HEK293 (cell line): Measurements from ENCODE around the gene SHBG.

Source experiments
- ELK4 ChIP-seq: IDR thresholded peaks from 2 replicates; pipeline ENCODE4 v1.6.1; 2011; ENCODE audit warnings: mild to moderate bottlenecking, low read depth, low read length, borderline replicate concordance
- GLIS1 ChIP-seq: fragments of 450-650 bp; formaldehyde crosslinking; IDR thresholded peaks from 2 replicates; pipeline ENCODE4 v1.5.1; 2016; ENCODE audit warnings: missing biosample characterization, missing genetic modification characterization
- HOXC10 ChIP-seq: sonication (generic); formaldehyde crosslinking; IDR thresholded peaks from 2 replicates; pipeline ENCODE4 v1.8.1; 2023; ENCODE audit warnings: mild to moderate bottlenecking, missing genetic modification reagents
- HOXD13 ChIP-seq: sonication (generic); formaldehyde crosslinking; IDR thresholded peaks from 2 replicates; pipeline ENCODE4 v1.8.0; 2022; ENCODE audit warnings: missing genetic modification reagents, borderline replicate concordance
- IKZF3 ChIP-seq: fragments of 450-650 bp; IDR thresholded peaks from 2 replicates; pipeline ENCODE4 v1.5.0; 2018; ENCODE audit warnings: missing biosample characterization, mild to moderate bottlenecking, missing genetic modification characterization, moderate library complexity
- KLF1 ChIP-seq: fragments of 450-650 bp; formaldehyde crosslinking; IDR thresholded peaks from 2 replicates; pipeline ENCODE4 v1.5.1; 2016; ENCODE audit warnings: missing biosample characterization, missing genetic modification characterization
- KLF17 ChIP-seq: fragments of 450-650 bp; formaldehyde crosslinking; IDR thresholded peaks from 2 replicates; pipeline ENCODE4 v1.5.1; 2016; ENCODE audit warnings: missing biosample characterization, missing genetic modification characterization
- KLF7 ChIP-seq: fragments of 450-650 bp; formaldehyde crosslinking; IDR thresholded peaks from 2 replicates; pipeline ENCODE4 v1.5.1; 2016; ENCODE audit warnings: missing biosample characterization, missing genetic modification characterization, borderline replicate concordance
- REPIN1 ChIP-seq: fragments of 450-650 bp; formaldehyde crosslinking; IDR thresholded peaks from 2 replicates; pipeline ENCODE4 v1.5.1; 2017; ENCODE audit warnings: missing biosample characterization, missing genetic modification characterization, low read depth
- SCRT1 ChIP-seq: fragments of 450-650 bp; formaldehyde crosslinking; IDR thresholded peaks from 2 replicates; pipeline ENCODE4 v1.5.1; 2016; ENCODE audit warnings: missing biosample characterization, missing genetic modification characterization, borderline replicate concordance
- SETDB1 ChIP-seq: IDR thresholded peaks from one replicate; pipeline ENCODE4 v1.6.1; 2017; ENCODE audit warnings: mild to moderate bottlenecking, low read length, moderate library complexity, mixed read lengths; ENCODE audit not compliant: insufficient read length
- SP2 ChIP-seq: fragments of 450-650 bp; formaldehyde crosslinking; IDR thresholded peaks from 2 replicates; pipeline ENCODE4 v1.5.1; 2016; ENCODE audit warnings: missing biosample characterization, missing genetic modification characterization
- ZBTB11 ChIP-seq: fragments of 450-650 bp; formaldehyde crosslinking; conservative IDR thresholded peaks from 2 replicates; pipeline ENCODE4 v1.5.1; 2016; ENCODE audit warnings: low read depth, missing biosample characterization, missing genetic modification characterization
- ZBTB21 ChIP-seq: fragments of 450-650 bp; formaldehyde crosslinking; IDR thresholded peaks from 2 replicates; pipeline ENCODE4 v1.5.1; 2017; ENCODE audit warnings: missing biosample characterization, missing genetic modification characterization
- ZBTB44 ChIP-seq: fragments of 450-650 bp; IDR thresholded peaks from 2 replicates; pipeline ENCODE4 v1.5.1; 2018; ENCODE audit warnings: missing biosample characterization, mild to moderate bottlenecking, missing genetic modification characterization
- ZBTB8A ChIP-seq: fragments of 450-650 bp; formaldehyde crosslinking; IDR thresholded peaks from 2 replicates; pipeline ENCODE4 v1.5.1; 2016; ENCODE audit warnings: missing biosample characterization, missing genetic modification characterization
- ZFHX2 ChIP-seq: fragments of 450-650 bp; formaldehyde crosslinking; conservative IDR thresholded peaks from 2 replicates; pipeline ENCODE4 v1.5.1; 2016; ENCODE audit warnings: missing biosample characterization, missing genetic modification characterization
- ZFP3 ChIP-seq: fragments of 450-650 bp; formaldehyde crosslinking; IDR thresholded peaks from 2 replicates; pipeline ENCODE4 v1.5.1; 2016; ENCODE audit warnings: low read depth, missing biosample characterization, missing genetic modification characterization
- ZFP37 ChIP-seq: fragments of 450-650 bp; formaldehyde crosslinking; IDR thresholded peaks from 2 replicates; pipeline ENCODE4 v1.5.1; 2016; ENCODE audit warnings: missing biosample characterization, missing genetic modification characterization
- ZNF148 ChIP-seq: fragments of 450-650 bp; formaldehyde crosslinking; IDR thresholded peaks from 2 replicates; pipeline ENCODE4 v1.5.0; 2017; ENCODE audit warnings: missing biosample characterization, missing genetic modification characterization, borderline replicate concordance
- ZNF175 ChIP-seq: fragments of 450-650 bp; formaldehyde crosslinking; IDR thresholded peaks from 2 replicates; pipeline ENCODE4 v1.5.1; 2016; ENCODE audit warnings: missing biosample characterization, missing genetic modification characterization
- ZNF2 ChIP-seq: fragments of 450-650 bp; formaldehyde crosslinking; IDR thresholded peaks from 2 replicates; pipeline ENCODE4 v1.5.1; 2016; ENCODE audit warnings: missing biosample characterization, missing genetic modification characterization
- ZNF223 ChIP-seq: fragments of 450-650 bp; formaldehyde crosslinking; IDR thresholded peaks from 2 replicates; pipeline ENCODE4 v1.5.1; 2016; ENCODE audit warnings: missing biosample characterization, missing genetic modification characterization
- ZNF239 ChIP-seq: fragments of 450-650 bp; formaldehyde crosslinking; IDR thresholded peaks from 2 replicates; pipeline ENCODE4 v1.5.1; 2016; ENCODE audit warnings: missing biosample characterization, missing genetic modification characterization
- ZNF391 ChIP-seq: fragments of 450-650 bp; formaldehyde crosslinking; IDR thresholded peaks from 2 replicates; pipeline ENCODE4 v1.5.1; 2016; ENCODE audit warnings: low read depth, missing biosample characterization, missing genetic modification characterization, borderline replicate concordance
- ZNF394 ChIP-seq: fragments of 450-650 bp; formaldehyde crosslinking; IDR thresholded peaks from 2 replicates; pipeline ENCODE4 v1.5.1; 2016; ENCODE audit warnings: missing biosample characterization, missing genetic modification characterization, mild to moderate bottlenecking, moderate library complexity, borderline replicate concordance
- ZNF48 ChIP-seq: fragments of 450-650 bp; formaldehyde crosslinking; IDR thresholded peaks from 2 replicates; pipeline ENCODE4 v1.5.1; 2016; ENCODE audit warnings: missing biosample characterization, missing genetic modification characterization
- ZNF529 ChIP-seq: fragments of 450-650 bp; formaldehyde crosslinking; IDR thresholded peaks from 2 replicates; pipeline ENCODE4 v1.5.1; 2017; ENCODE audit warnings: missing genetic modification characterization, missing biosample characterization; ENCODE audit not compliant: insufficient replicate concordance
- ZNF555 ChIP-seq: fragments of 450-650 bp; formaldehyde crosslinking; conservative IDR thresholded peaks from 2 replicates; pipeline ENCODE4 v1.5.1; 2017; ENCODE audit warnings: missing biosample characterization, mild to moderate bottlenecking, missing genetic modification characterization, inconsistent platforms
- ZNF747 ChIP-seq: fragments of 450-650 bp; formaldehyde crosslinking; IDR thresholded peaks from 2 replicates; pipeline ENCODE4 v1.5.1; 2016; ENCODE audit warnings: missing biosample characterization, missing genetic modification characterization
- ZSCAN30 ChIP-seq: fragments of 450-650 bp; IDR thresholded peaks from 2 replicates; pipeline ENCODE4 v1.5.1; 2018; ENCODE audit warnings: missing biosample characterization, mild to moderate bottlenecking, missing genetic modification characterization, moderate library complexity

Gene SHBG

GRCh38 chr17:7586673-7587419 is 43.1 kb upstream of the SHBG start (continued):
- no peak for TF ChIP-seq REPIN1 (tag by site-specific recombination)
- no peak for TF ChIP-seq SCRT1 (tag by site-specific recombination)
- no peak for TF ChIP-seq ELK4
- TF ChIP-seq KLF7: no peak
- no peak for TF ChIP-seq ZFHX2 (tag by site-specific recombination)
- no peak for TF ChIP-seq ZBTB21
- TF ChIP-seq ZNF148 (tag by site-specific recombination): no peak
- 0 out of 2 replicates have a peak, but pooled peaks have one; percentile 20 for TF ChIP-seq ZNF2 (tag by site-specific recombination)
- no peak for TF ChIP-seq GLIS1 (tag by site-specific recombination)
- TF ChIP-seq ZNF747 (tag by site-specific recombination): no peak
- peak; percentile 63; the same call in 1 of the 2 replicates for TF ChIP-seq ZFP37 (tag by site-specific recombination)
- 0 out of 2 replicates have a peak, but pooled peaks have one; percentile 8 for TF ChIP-seq SP2 (tag by site-specific recombination)
- no peak for TF ChIP-seq ZNF48 (tag by site-specific recombination)
- TF ChIP-seq HOXC10: no peak
- TF ChIP-seq ZNF391 (tag by site-specific recombination): no peak
- no peak for TF ChIP-seq ZBTB8A
- TF ChIP-seq KLF1 (tag by site-specific recombination): no peak
- TF ChIP-seq ZFP3 (tag by site-specific recombination): no peak
- TF ChIP-seq ZNF555 (tag by site-specific recombination): no peak
- peak; percentile 36; the same call in 1 of the 2 replicates for TF ChIP-seq ZNF394 (tag by site-specific recombination)
- TF ChIP-seq KLF17 (tag by site-specific recombination): no peak
- TF ChIP-seq IKZF3 (tag by site-specific recombination): peak; percentile 80
- TF ChIP-seq ZNF529 (tag by site-specific recombination): no peak
- no peak for TF ChIP-seq ZNF239 (tag by site-specific recombination)
- no peak for TF ChIP-seq HOXD13
- TF ChIP-seq ZBTB44: no peak
- TF ChIP-seq ZNF175 (tag by site-specific recombination): no peak
- TF ChIP-seq ZBTB11 (tag by site-specific recombination): no peak
- TF ChIP-seq ZNF223 (tag by site-specific recombination): no peak
- no peak for TF ChIP-seq SETDB1
- TF ChIP-seq ZSCAN30 (tag by site-specific recombination): no peak
